Natural killer cell (primary cell): Measurements from ENCODE around the gene ZNF334. TPM values are rescaled to one million over a fixed set of nuclear protein-coding genes. Genes with fewer than 3 reads are reported as not detected.

Experiments
- ATAC-seq, 3 donors: fragments of 150-1000 bp in 2 of 3; fragments of 200-7000 bp in 1 of 3; cut with Tn5 transposase; 1 replicate in 1 of 3; 2 replicates in 2 of 3; pipeline ENCODE4 v1.10.0; 2021; ENCODE audit warnings: mild to moderate bottlenecking in 2 of 3, moderate library complexity in 2 of 3
- DNase-seq, 2 donors: peaks; one replicate each; pipeline versions ENCODE4 v3.0.0 to v3.0.0-alpha.2; 2013 to 2021; ENCODE audit warnings: mixed read lengths in 1 of 2
- H3K27ac ChIP-seq: one replicate; pipeline ENCODE4 v1.5.1; 2013; ENCODE audit warnings: mild to moderate bottlenecking, low read length
- H3K27me3 ChIP-seq: one replicate; pipeline ENCODE4 v1.6.1; 2013; ENCODE audit warnings: low read length; ENCODE audit not compliant: control insufficient read depth, insufficient read depth
- H3K36me3 ChIP-seq: one replicate; pipeline ENCODE4 v1.6.1; 2013; ENCODE audit warnings: low read length; ENCODE audit not compliant: control insufficient read depth, insufficient read depth
- H3K4me1 ChIP-seq: one replicate; pipeline ENCODE4 v1.6.1; 2013; ENCODE audit warnings: low read length; ENCODE audit not compliant: control insufficient read depth, insufficient read depth
- H3K4me3 ChIP-seq: one replicate; pipeline ENCODE4 v1.5.1; 2013; ENCODE audit warnings: low read length
- H3K9me3 ChIP-seq: one replicate; pipeline ENCODE4 v1.6.1; 2013; ENCODE audit warnings: low read length; ENCODE audit not compliant: control insufficient read depth, insufficient read depth
- H3K27ac Mint-ChIP-seq, 2 donors: one replicate each; pipeline ENCODE4 v1.8.0; 2022; ENCODE audit warnings: mild to moderate bottlenecking in 2 of 2, mixed read lengths in 2 of 2, moderate library complexity in 1 of 2
- H3K27me3 Mint-ChIP-seq, 2 donors: one replicate each; pipeline ENCODE4 v1.8.0; 2022; ENCODE audit warnings: low read depth in 2 of 2, mixed read lengths in 2 of 2
- H3K36me3 Mint-ChIP-seq: one replicate; pipeline ENCODE4 v1.8.0; 2022; ENCODE audit warnings: mixed read lengths
- H3K4me1 Mint-ChIP-seq, 2 donors: one replicate each; pipeline ENCODE4 v1.8.0; 2022; ENCODE audit warnings: mixed read lengths in 2 of 2
- H3K4me3 Mint-ChIP-seq: one replicate; pipeline ENCODE4 v1.8.0; 2022; ENCODE audit warnings: mild to moderate bottlenecking, moderate library complexity, mixed read lengths
- H3K9me3 Mint-ChIP-seq, 2 donors: one replicate each; pipeline ENCODE4 v1.8.0; 2022; ENCODE audit warnings: mixed read lengths in 2 of 2
- WGBS: methylation state at CpG from one replicate; pipeline ENCODE4 v1.1.7; 2013; ENCODE audit warnings: missing lambda C conversion rate; ENCODE audit not compliant: insufficient coverage; 5-methylcytosine and 5-hydroxymethylcytosine counted together
- intact Hi-C: fragments of 100-400 bp; cut with micrococcal nuclease; formaldehyde crosslinking; loops from one replicate; pipeline ENCODE4 v1.14.2; 2022
- total RNA-seq, 4 donors: library from RNA; stranded (reverse); fragments of 120-200 nt in 1 of 4; gene quantifications; one replicate each; pipeline versions ENCODE4 v1.2.3 to v1.2.4, GENCODE V29; 2013 to 2022
- TF ChIP-seq, protein P1 (sequence below): fragments of 200-600 bp; IDR thresholded peaks from one replicate; pipeline ENCODE4 v1.8.0; 2022; ENCODE audit warnings: antibody characterized with exemption

Gene ZNF334
- total RNA-seq, 3 donors from 2014 or later (not counting 1 experiment from before 2014, with no cell fraction given) = 0.43 to 0.59 (median 0.43) TPM

DNA sequence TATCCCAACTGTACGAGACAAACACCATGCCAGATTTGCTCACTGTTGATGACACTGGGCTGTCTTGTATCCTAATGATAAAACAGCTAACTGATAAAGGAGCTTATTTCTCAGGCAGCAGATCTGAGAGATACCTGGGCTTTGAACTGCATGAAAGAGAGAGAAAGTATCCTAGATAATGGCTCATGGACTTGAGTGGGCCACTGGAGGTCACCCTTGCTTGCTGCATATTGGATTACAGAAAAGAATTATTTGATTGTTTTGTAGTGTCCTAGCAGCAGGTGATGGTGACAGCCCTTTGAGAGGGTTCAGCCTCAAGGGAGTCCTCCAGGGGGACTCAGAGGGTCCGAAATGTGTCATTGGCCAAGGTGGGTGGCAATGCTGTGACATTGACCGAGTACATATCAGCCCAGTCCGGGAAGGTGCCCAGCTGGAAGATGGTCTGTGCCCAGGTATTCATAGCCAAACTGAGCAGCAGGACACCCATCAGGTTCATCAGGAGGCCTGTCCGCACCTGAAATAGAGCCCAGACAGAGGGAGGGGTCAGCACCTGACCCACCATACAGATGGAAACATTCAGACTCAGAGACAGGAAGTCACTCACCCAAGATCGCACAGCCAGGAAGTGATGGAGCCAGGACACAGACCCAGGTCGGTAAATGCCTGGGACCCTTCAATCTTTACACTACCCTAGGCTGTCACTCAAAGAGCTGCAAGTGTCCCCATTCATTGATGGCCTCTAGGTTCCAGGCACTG, 46.5 kb upstream of the ZNF334 start:
- H3K27ac ChIP-seq = no peak overlapping the region
- no peaks in the 10 kb centered on the region for H3K27me3 ChIP-seq
- Mint-ChIP-seq H3K27me3 (no peaks in the 10 kb centered on the region), H3K4me3 (no peak overlapping the region), H3K27ac (no peak overlapping the region), H3K4me1 (peaks cover 0 to 12% of the 10 kb centered on the region in 2 donors), H3K36me3 (no peaks in the 10 kb centered on the region), H3K9me3 (no peaks in the 10 kb centered on the region)
- 79% methylated on average over 7 of the region's 7 CpGs for WGBS
- H3K4me3 ChIP-seq = no peak overlapping the region
- H3K9me3 ChIP-seq = no peaks in the 10 kb centered on the region
- intact Hi-C loops = loop anchor here (5.0 kb wide), 1 partner anchor 122 kb away; no protein-coding TSS in a partner anchor
- peaks cover 9% of the 10 kb centered on the region for H3K4me1 ChIP-seq
- DNase-seq = no peak
- no peaks in the 10 kb centered on the region for H3K36me3 ChIP-seq
- ATAC-seq = no peak
- TF ChIP-seq, protein P1, sequence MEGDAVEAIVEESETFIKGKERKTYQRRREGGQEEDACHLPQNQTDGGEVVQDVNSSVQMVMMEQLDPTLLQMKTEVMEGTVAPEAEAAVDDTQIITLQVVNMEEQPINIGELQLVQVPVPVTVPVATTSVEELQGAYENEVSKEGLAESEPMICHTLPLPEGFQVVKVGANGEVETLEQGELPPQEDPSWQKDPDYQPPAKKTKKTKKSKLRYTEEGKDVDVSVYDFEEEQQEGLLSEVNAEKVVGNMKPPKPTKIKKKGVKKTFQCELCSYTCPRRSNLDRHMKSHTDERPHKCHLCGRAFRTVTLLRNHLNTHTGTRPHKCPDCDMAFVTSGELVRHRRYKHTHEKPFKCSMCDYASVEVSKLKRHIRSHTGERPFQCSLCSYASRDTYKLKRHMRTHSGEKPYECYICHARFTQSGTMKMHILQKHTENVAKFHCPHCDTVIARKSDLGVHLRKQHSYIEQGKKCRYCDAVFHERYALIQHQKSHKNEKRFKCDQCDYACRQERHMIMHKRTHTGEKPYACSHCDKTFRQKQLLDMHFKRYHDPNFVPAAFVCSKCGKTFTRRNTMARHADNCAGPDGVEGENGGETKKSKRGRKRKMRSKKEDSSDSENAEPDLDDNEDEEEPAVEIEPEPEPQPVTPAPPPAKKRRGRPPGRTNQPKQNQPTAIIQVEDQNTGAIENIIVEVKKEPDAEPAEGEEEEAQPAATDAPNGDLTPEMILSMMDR = no peak

DNA sequence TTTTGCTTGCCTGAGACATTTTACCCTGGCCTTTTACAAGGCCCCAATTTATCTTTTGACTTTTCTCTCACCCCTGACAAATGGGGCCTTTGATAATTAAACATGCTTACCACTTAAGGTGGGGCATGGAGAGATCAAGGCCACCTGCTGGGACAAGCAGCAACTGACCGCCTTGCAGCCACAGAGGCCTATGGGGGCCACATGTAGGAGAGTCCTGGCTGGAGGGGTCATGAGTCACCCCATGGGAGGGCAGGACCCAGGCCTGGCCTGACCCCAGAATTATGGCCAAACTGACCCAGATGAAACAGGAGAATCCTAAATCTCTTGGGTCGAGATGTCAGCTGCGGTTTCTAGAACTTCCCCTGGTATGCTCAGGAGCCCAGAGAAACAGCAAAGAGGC, 45.6 kb upstream of the ZNF334 start:
- H3K27me3 ChIP-seq = no peaks in the 10 kb centered on the region
- Mint-ChIP-seq H3K4me1 (peaks cover 0 to 12% of the 10 kb centered on the region in 2 donors), H3K27ac (no peak overlapping the region), H3K36me3 (no peaks in the 10 kb centered on the region), H3K9me3 (no peaks in the 10 kb centered on the region), H3K27me3 (no peaks in the 10 kb centered on the region), H3K4me3 (no peak overlapping the region)
- TF ChIP-seq, protein P1 = no peak
- WGBS = 96% methylated on average over 3 of the region's 3 CpGs
- peaks cover 9% of the 10 kb centered on the region for H3K4me1 ChIP-seq
- no peak overlapping the region for H3K27ac ChIP-seq
- no peak overlapping the region for H3K4me3 ChIP-seq
- no peaks in the 10 kb centered on the region for H3K9me3 ChIP-seq
- DNase-seq (no peak), ATAC-seq (no peak)
- H3K36me3 ChIP-seq = no peaks in the 10 kb centered on the region
- intact Hi-C loops = no loop called here

GRCh38 chr20:46558511-46558959, 45.2 kb upstream of the ZNF334 start:
- DNase-seq (no peak), ATAC-seq (no peak)
- Histone ChIP-seq H3K4me1 (peaks cover 9% of the 10 kb centered on the region), H3K27ac (no peak overlapping the region), H3K27me3 (no peaks in the 10 kb centered on the region), H3K9me3 (no peaks in the 10 kb centered on the region), H3K4me3 (no peak overlapping the region), H3K36me3 (no peaks in the 10 kb centered on the region)
- no peak overlapping the region for H3K4me3 Mint-ChIP-seq
- H3K4me1 Mint-ChIP-seq = peaks cover under 1 to 14% of the 10 kb centered on the region in 2 donors
- H3K36me3 Mint-ChIP-seq = no peaks in the 10 kb centered on the region
- no peak overlapping the region for H3K27ac Mint-ChIP-seq
- 78% methylated on average over 5 of the region's 5 CpGs for WGBS
- H3K27me3 Mint-ChIP-seq = no peaks in the 10 kb centered on the region
- TF ChIP-seq, protein P1 = no peak
- no peaks in the 10 kb centered on the region for H3K9me3 Mint-ChIP-seq
- intact Hi-C loops = no loop called here
